ENCODE data around the gene BET1L. TPM values are rescaled to one million over a fixed set of nuclear protein-coding genes. Genes with fewer than 3 reads are reported as not detected.

Gene BET1L
- total and polyA plus RNA-seq, 4 experiments from 2014 or later, result 61.9 to 129 (median 93.2) TPM

DNA sequence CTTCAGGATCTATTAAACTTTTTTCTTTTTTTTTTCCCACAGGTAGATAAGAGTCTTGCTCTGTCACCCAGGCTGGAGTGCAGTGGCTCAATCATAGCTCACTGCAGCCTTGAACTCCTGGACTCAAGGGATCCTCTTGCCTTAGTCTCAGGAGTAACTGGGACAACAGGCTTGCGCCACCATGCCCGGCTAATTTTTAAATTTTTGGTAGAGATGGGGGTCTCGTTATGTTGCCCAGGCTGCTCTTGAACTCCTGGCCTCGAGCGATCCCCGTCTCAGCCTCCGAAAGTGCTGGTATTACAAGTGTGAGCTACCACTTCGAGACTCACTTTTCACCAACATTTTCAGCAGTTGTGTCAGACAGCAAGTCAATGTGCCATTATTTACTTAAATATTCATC is 28.0 kb upstream of the BET1L start:
- H3K27me3 ChIP-seq (ENCODE audit: insufficient read depth, low read length), result no peaks in the 10 kb centered on the region
- peaks cover 22% of the 10 kb centered on the region for H3K4me1 ChIP-seq (ENCODE audit: insufficient read depth, low read length)
- H3K36me3 Mint-ChIP-seq, result peaks cover 4 to 33% of the 10 kb centered on the region in 2 donors
- H3K4me3 ChIP-seq (ENCODE audit: low read length in 2 of 2), result peak overlapping the region in 1 of 2 donors; percentile 61
- no peaks in the 10 kb centered on the region for H3K9me3 Mint-ChIP-seq
- peak overlapping the region; percentile 100 for H3K27ac ChIP-seq (ENCODE audit: low read depth, low read length)
- H3K4me1 Mint-ChIP-seq, result peaks cover 21 to 50% (median 36%) of the 10 kb centered on the region in 4 donors
- H3K9me3 ChIP-seq (ENCODE audit: control insufficient read depth in 1 of 2, low read length in 2 of 2), result no peaks in the 10 kb centered on the region
- intact Hi-C loops (cut with micrococcal nuclease), result loop anchor here (5.0 kb wide), 1 partner anchor 52 kb away; the partner anchor contains the start of gene PGGHG
- H3K36me3 ChIP-seq (ENCODE audit: insufficient read depth, low read length), result peaks cover 8% of the 10 kb centered on the region
- POLR2A ChIA-PET (ENCODE audit: partially characterized antibody), result interaction anchor here (0.7 to 10.9 kb wide), 8 partner anchors 16 to 207 kb away, joined by 3 to 144 read pairs (median 14); partner anchors contain the start of genes BET1L, NLRP6, PGGHG and RIC8A
- H3K27ac Mint-ChIP-seq, result peak overlapping the region; percentile 88 to 97 (median 96)
- DNase-seq, result no peak
- peak overlapping the region; percentile 83 to 99 (median 89) for H3K4me3 Mint-ChIP-seq
- no peaks in the 10 kb centered on the region for H3K27me3 Mint-ChIP-seq
- CTCF ChIA-PET (ENCODE audit: partially characterized antibody), result interaction anchor here (1.1 to 1.4 kb wide), 3 partner anchors 16 to 216 kb away, joined by 3 to 4 read pairs (median 4); no protein-coding TSS in a partner anchor

DNA sequence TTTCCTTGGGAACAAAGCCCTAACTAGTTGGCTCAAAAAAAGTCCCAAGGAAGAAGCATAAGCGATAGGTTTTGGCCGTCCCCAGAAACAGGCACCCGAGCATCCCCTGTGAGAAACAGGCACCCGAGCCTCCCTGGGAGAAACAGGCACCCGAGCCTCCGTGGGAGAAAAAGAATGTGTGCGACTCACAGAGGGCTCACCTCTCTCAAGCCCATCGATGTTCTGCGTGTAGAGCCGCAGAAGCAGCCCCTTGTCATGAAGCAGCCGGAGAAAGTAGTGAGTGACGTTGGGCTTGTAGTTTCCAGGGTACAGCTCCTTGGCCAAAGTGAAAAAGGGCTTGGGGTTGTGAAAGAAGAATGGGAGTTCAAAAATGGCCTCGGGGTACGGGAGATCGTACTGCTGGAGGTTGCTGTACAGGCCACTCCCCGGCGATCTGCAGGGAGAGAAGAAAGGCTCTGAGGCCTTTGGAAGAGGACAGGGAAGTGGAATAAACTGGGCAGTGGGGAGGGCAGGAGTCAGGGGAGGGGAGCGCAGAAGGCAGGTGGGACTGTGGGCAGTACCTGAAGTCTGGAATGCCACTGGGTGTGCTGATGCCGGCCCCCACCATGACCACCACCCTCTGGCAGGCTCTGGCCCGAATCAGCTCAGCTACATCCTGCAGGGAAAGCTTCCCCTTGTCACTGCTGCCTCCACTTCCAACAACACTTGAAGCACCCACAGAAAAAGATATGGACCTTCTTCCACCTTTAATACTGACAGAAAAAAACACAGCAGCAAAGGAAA is 25.8 kb upstream of the BET1L start:
- CTCF ChIA-PET (ENCODE audit: partially characterized antibody), result interaction anchor here (1.5 kb wide), 1 partner anchor 217 kb away, joined by 3 read pairs; the partner anchor contains the start of gene PTDSS2
- peaks cover 17% of the 10 kb centered on the region for H3K4me1 ChIP-seq (ENCODE audit: insufficient read depth, low read length)
- Mint-ChIP-seq H3K27ac (peak overlapping the region; percentile 9 to 83 (median 27)), H3K27me3 (no peaks in the 10 kb centered on the region), H3K4me3 (peak overlapping the region in 1 of 8 donors; percentile 54), H3K36me3 (peaks cover 3 to 27% of the 10 kb centered on the region in 2 donors), H3K4me1 (peaks cover 14 to 36% (median 24%) of the 10 kb centered on the region in 4 donors), H3K9me3 (no peaks in the 10 kb centered on the region)
- no peak for DNase-seq
- no peaks in the 10 kb centered on the region for H3K9me3 ChIP-seq (ENCODE audit: control insufficient read depth in 1 of 2, low read length in 2 of 2)
- no peaks in the 10 kb centered on the region for H3K27me3 ChIP-seq (ENCODE audit: insufficient read depth, low read length)
- H3K36me3 ChIP-seq (ENCODE audit: insufficient read depth, low read length), result no peaks in the 10 kb centered on the region
- no peak overlapping the region for H3K27ac ChIP-seq (ENCODE audit: low read depth, low read length)
- intact Hi-C loops (cut with micrococcal nuclease), result no loop called here
- POLR2A ChIA-PET (ENCODE audit: partially characterized antibody), result interaction anchor here (4.8 to 10.9 kb wide), 2 partner anchors 26 to 47 kb away, joined by 29 to 144 read pairs; partner anchors contain the start of genes BET1L, NLRP6 and RIC8A
- no peak overlapping the region for H3K4me3 ChIP-seq (ENCODE audit: low read length in 2 of 2)

DNA sequence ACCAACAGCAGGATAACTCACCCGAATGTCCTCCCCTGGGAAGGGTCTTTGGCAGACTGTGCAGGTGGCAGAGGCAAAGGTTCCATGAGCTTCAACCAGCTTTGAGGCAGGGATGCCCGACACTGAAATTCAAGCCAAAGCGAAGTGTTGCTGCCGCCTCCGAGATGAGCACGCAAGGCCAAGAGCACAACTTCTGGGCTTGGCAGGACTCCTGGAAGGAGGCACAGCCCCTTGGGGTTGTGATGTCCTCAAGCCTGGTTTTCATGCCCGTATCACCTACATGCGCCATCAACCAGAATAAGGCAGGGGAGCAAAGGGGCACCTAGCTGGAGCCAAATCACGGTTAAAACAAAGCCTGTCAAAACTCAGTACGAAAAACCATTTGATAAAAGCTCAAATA is 23.2 kb upstream of the BET1L start:
- Histone ChIP-seq H3K9me3 (ENCODE audit: control insufficient read depth in 1 of 2, low read length in 2 of 2) (no peaks in the 10 kb centered on the region), H3K27me3 (ENCODE audit: insufficient read depth, low read length) (no peaks in the 10 kb centered on the region), H3K27ac (ENCODE audit: low read depth, low read length) (no peak overlapping the region), H3K36me3 (ENCODE audit: insufficient read depth, low read length) (no peaks in the 10 kb centered on the region), H3K4me1 (ENCODE audit: insufficient read depth, low read length) (peaks cover 4% of the 10 kb centered on the region), H3K4me3 (ENCODE audit: low read length in 2 of 2) (no peak overlapping the region)
- Mint-ChIP-seq H3K4me1 (peaks cover 7 to 19% (median 12%) of the 10 kb centered on the region in 4 donors), H3K9me3 (no peaks in the 10 kb centered on the region), H3K4me3 (no peak overlapping the region), H3K36me3 (peaks cover 10 to 16% of the 10 kb centered on the region in 2 donors), H3K27me3 (no peaks in the 10 kb centered on the region), H3K27ac (peak overlapping the region in 2 of 7 donors; percentile 41 to 63)
- ChIA-PET POLR2A (ENCODE audit: partially characterized antibody) (no interaction called here), CTCF (ENCODE audit: partially characterized antibody) (interaction anchor here (0.6 to 1.6 kb wide), 3 partner anchors 14 to 133 kb away, joined by 3 to 4 read pairs (median 3); no protein-coding TSS in a partner anchor)
- DNase-seq, result no peak
- intact Hi-C loops (cut with micrococcal nuclease), result no loop called here

DNA sequence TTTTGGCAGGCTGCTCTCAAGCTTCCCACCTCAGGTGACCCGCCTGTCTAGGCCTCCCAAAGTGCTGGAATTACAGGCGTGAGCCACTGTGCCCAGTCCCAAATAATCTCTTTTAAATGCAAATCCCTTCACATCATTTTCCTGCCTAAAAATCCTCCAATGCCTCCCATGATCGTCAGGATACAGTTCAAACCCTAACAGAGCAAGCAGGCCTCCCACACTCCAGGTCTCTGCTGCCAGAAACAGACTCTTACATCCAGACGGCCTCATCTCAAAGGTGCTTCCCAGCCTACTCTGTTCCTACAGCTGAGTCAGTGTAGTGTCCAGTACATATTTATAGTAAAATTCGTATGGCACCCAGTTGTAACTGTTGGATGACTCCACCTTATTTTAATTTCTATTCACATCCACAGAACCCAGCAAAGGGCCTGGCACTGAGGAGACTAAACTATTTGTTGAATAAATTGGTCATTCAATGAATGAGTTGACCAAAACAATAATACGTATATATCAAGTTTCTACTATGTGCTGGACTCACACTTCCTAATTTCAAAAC is 20.7 kb upstream of the BET1L start:
- POLR2A ChIA-PET (ENCODE audit: partially characterized antibody), result interaction anchor here (1.0 to 1.7 kb wide), 3 partner anchors 18 to 21 kb away, joined by 3 to 5 read pairs (median 4); partner anchors contain the start of genes BET1L and RIC8A
- H3K9me3 ChIP-seq (ENCODE audit: control insufficient read depth in 1 of 2, low read length in 2 of 2), result no peaks in the 10 kb centered on the region
- H3K36me3 Mint-ChIP-seq, result peaks cover 14 to 17% of the 10 kb centered on the region in 2 donors
- H3K4me1 ChIP-seq (ENCODE audit: insufficient read depth, low read length), result no peaks in the 10 kb centered on the region
- peak overlapping the region in 2 of 7 donors; percentile 43 to 47 for H3K27ac Mint-ChIP-seq
- no peaks in the 10 kb centered on the region for H3K9me3 Mint-ChIP-seq
- peaks cover 0 to 11% (median 7%) of the 10 kb centered on the region in 4 donors for H3K4me1 Mint-ChIP-seq
- H3K36me3 ChIP-seq (ENCODE audit: insufficient read depth, low read length), result peaks cover 4% of the 10 kb centered on the region
- intact Hi-C loops (cut with micrococcal nuclease), result no loop called here
- CTCF ChIA-PET (ENCODE audit: partially characterized antibody), result no interaction called here
- H3K27me3 Mint-ChIP-seq, result no peaks in the 10 kb centered on the region
- H3K27me3 ChIP-seq (ENCODE audit: insufficient read depth, low read length), result no peaks in the 10 kb centered on the region
- no peak for DNase-seq
- H3K27ac ChIP-seq (ENCODE audit: low read depth, low read length), result no peak overlapping the region
- H3K4me3 ChIP-seq (ENCODE audit: low read length in 2 of 2), result no peak overlapping the region
- H3K4me3 Mint-ChIP-seq, result no peak overlapping the region

DNA sequence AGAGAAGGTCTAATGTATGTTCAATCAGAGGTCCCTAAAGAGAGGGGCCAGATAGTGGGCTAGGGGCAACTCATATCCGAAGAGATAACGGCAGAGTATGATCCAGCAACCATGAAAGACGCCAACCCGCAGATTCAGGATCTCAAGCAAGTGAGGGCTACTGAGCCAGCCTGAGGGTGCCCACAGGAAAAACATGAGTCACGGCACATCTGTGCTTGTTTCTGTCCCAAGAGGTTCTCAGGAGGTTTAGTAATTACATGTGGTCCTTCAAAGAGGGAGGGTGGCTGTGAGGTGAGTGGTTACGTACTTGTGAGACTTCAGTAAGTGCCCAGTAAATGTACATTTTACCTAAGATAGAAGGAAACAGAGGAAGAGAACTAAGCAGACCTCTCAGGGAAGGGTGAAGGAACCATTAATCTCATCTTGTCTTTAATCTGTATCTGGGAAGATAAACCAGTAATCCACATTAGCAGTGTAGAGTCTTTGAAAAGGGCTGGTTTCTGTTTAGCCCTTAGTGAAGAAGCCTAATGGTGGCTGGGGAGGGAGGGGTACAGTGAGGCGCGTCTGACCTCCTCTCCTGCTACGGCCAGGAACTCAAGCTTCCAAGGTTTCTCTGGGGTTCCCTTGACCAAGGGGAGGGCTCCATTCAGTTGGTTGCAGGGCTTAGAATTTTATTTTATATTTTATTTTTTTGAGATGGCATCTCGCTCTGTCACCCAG is 18.7 kb upstream of the BET1L start:
- no peaks in the 10 kb centered on the region for H3K9me3 ChIP-seq (ENCODE audit: control insufficient read depth in 1 of 2, low read length in 2 of 2)
- Mint-ChIP-seq H3K27me3 (no peaks in the 10 kb centered on the region), H3K9me3 (peaks cover 0 to 1% (median 0%) of the 10 kb centered on the region in 8 donors), H3K36me3 (peaks cover 20 to 23% of the 10 kb centered on the region in 2 donors), H3K27ac (peak overlapping the region in 3 of 7 donors; percentile 43 to 84 (median 44)), H3K4me3 (no peak overlapping the region), H3K4me1 (peaks cover 0 to 13% (median 6%) of the 10 kb centered on the region in 4 donors)
- no peak overlapping the region for H3K27ac ChIP-seq (ENCODE audit: low read depth, low read length)
- peaks cover 4% of the 10 kb centered on the region for H3K36me3 ChIP-seq (ENCODE audit: insufficient read depth, low read length)
- POLR2A ChIA-PET (ENCODE audit: partially characterized antibody), result no interaction called here
- DNase-seq, result no peak
- no peaks in the 10 kb centered on the region for H3K27me3 ChIP-seq (ENCODE audit: insufficient read depth, low read length)
- CTCF ChIA-PET (ENCODE audit: partially characterized antibody), result no interaction called here
- intact Hi-C loops (cut with micrococcal nuclease), result no loop called here
- H3K4me1 ChIP-seq (ENCODE audit: insufficient read depth, low read length), result no peaks in the 10 kb centered on the region
- H3K4me3 ChIP-seq (ENCODE audit: low read length in 2 of 2), result no peak overlapping the region

DNA sequence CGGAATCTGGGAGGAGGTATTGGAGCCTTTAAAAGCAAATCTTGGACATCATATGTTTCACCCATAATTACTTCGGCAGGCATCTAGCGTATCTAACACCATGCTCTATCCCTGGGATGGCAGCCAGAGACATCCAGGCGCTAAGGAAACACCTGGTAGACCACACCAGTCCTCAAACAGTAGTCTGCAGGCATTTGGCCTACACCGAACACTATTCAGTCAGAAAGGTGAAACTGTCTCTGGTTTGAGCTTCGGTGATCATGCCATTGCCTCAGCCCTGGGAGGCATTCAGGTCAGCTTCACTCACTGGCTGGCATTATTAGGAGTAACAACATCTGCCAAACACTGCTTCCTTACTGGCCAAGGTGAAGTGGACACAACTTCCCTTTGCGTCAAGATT is 17.2 kb upstream of the BET1L start:
- Mint-ChIP-seq H3K9me3 (peaks cover 0 to 1% (median 0%) of the 10 kb centered on the region in 8 donors), H3K27ac (no peak overlapping the region), H3K27me3 (no peaks in the 10 kb centered on the region), H3K4me3 (no peak overlapping the region), H3K36me3 (peaks cover 22% of the 10 kb centered on the region in 2 donors), H3K4me1 (peaks cover 0 to 10% (median 6%) of the 10 kb centered on the region in 4 donors)
- Histone ChIP-seq H3K27ac (ENCODE audit: low read depth, low read length) (no peak overlapping the region), H3K27me3 (ENCODE audit: insufficient read depth, low read length) (no peaks in the 10 kb centered on the region), H3K9me3 (ENCODE audit: control insufficient read depth in 1 of 2, low read length in 2 of 2) (no peaks in the 10 kb centered on the region), H3K4me3 (ENCODE audit: low read length in 2 of 2) (no peak overlapping the region), H3K36me3 (ENCODE audit: insufficient read depth, low read length) (peaks cover 4% of the 10 kb centered on the region), H3K4me1 (ENCODE audit: insufficient read depth, low read length) (no peaks in the 10 kb centered on the region)
- CTCF ChIA-PET (ENCODE audit: partially characterized antibody), result interaction anchor here (1.2 kb wide), 1 partner anchor 26 kb away, joined by 3 read pairs; no protein-coding TSS in a partner anchor
- no peak for DNase-seq
- intact Hi-C loops (cut with micrococcal nuclease), result no loop called here
- POLR2A ChIA-PET (ENCODE audit: partially characterized antibody), result interaction anchor here (1.1 to 2.8 kb wide), 2 partner anchors 9 to 16 kb away, joined by 5 to 9 read pairs; no protein-coding TSS in a partner anchor
